K562 (cell line): ENCODE results near the gene LYG2. TPM values are rescaled to one million over a fixed set of nuclear protein-coding genes. Genes with fewer than 3 reads are reported as not detected.

ENCODE experiments used
- ATAC-seq: fragments of 200-7000 bp; cut with Tn5 transposase; 3 replicates; pipeline ENCODE4 v1.9.1; 2020; ENCODE audit warnings: moderate library complexity
- BruUV-seq: library from RNA; stranded (reverse); fragments of 400-500 nt; replicated peaks from 2 replicates; lab custom pipeline; 2021; lab: Mats Ljungman, UMichigan
- CTCF ChIA-PET: fragments of 300-600 bp; formaldehyde crosslinking; extraction: SDS; loops from one replicate; lab custom pipeline; 2021; ENCODE audit warnings: low intra/inter-chr PET ratio; lab: Yijun Ruan, JAX
- POLR2A ChIA-PET: fragments of 300-600, 350-650 bp; sonication (Branson Sonifier 250); formaldehyde crosslinking; extraction: SDS; loops from one replicate; lab custom pipeline; 2021; ENCODE audit warnings: antibody characterized with exemption, inconsistent platforms; lab: Yijun Ruan, JAX
- DNase-seq, 4 experiments: peaks; one replicate each; pipeline versions ENCODE4 v3.0.0 to v3.0.0-alpha.2; 2011 to 2018; ENCODE audit warnings: low spot score in 3 of 4, mixed read lengths in 3 of 4; ENCODE audit errors: extremely low read depth in 1 of 4
- FAIRE-seq: peaks from 2 replicates; lab custom pipeline; 2011; peaks lifted over from hg19 to GRCh38; lab: Jason Lieb, UNC
- H2AFZ ChIP-seq: 2 replicates; pipeline ENCODE4 v1.6.0; 2011; ENCODE audit warnings: low read depth, low read length, control low read depth, inconsistent platforms
- H3K27ac ChIP-seq: fragments of 200-600 bp; 3 replicates; pipeline ENCODE4 v1.8.0; 2011; ENCODE audit warnings: low read depth, mild to moderate bottlenecking, control low read depth, inconsistent platforms, low read length, moderate library complexity, mixed read lengths; ENCODE audit errors: extremely low read depth
- H3K27me3 ChIP-seq, 2 experiments: fragments of 300-600 bp in 1 of 2; 2 replicates in 1 of 2; 3 replicates in 1 of 2; pipeline versions ENCODE4 v1.6.0 to v1.8.0; 2011; ENCODE audit warnings: inconsistent platforms in 2 of 2, low read length in 2 of 2, mild to moderate bottlenecking in 1 of 2, mixed read lengths in 1 of 2, moderate library complexity in 1 of 2; ENCODE audit not compliant: control insufficient read depth in 2 of 2, insufficient read depth in 2 of 2
- H3K36me3 ChIP-seq: fragments of 300-600 bp; 3 replicates; pipeline ENCODE4 v1.8.0; 2011; ENCODE audit warnings: mild to moderate bottlenecking, low read length, inconsistent platforms; ENCODE audit not compliant: control insufficient read depth, insufficient read depth
- H3K4me1 ChIP-seq, 2 experiments: fragments of 200-600 bp in 1 of 2; replicated peaks in 1 of 2; 2 replicates in 1 of 2; 3 replicates in 1 of 2; pipeline versions ENCODE4 v1.5.1 to v1.8.0; 2011; ENCODE audit warnings: inconsistent platforms in 2 of 2, low read length in 2 of 2, mild to moderate bottlenecking in 1 of 2, mixed read lengths in 1 of 2, moderate library complexity in 1 of 2; ENCODE audit not compliant: control insufficient read depth in 2 of 2, insufficient read depth in 2 of 2
- H3K4me2 ChIP-seq: 2 replicates; pipeline ENCODE4 v1.6.1; 2011; ENCODE audit warnings: low read length, control low read depth, inconsistent platforms, mixed read lengths; ENCODE audit not compliant: insufficient read depth
- H3K4me3 ChIP-seq: fragments of 200-600 bp; sonication (generic), shearing (Covaris generic); 2 replicates; pipeline ENCODE4 v1.5.1; 2016; ENCODE audit warnings: control low read depth, inconsistent platforms
- H3K79me2 ChIP-seq: fragments of 200-600 bp; 3 replicates; pipeline ENCODE4 v1.8.0; 2011; ENCODE audit warnings: low read length, inconsistent platforms; ENCODE audit not compliant: control insufficient read depth, insufficient read depth
- H3K9ac ChIP-seq, 2 experiments: 2 replicates each; pipeline versions ENCODE4 v1.6.0 to v1.6.1; 2011; ENCODE audit warnings: low read depth in 2 of 2, low read length in 2 of 2, control low read depth in 1 of 2, inconsistent platforms in 1 of 2, mild to moderate bottlenecking in 1 of 2, mixed read lengths in 1 of 2; ENCODE audit not compliant: insufficient read depth in 1 of 2
- H3K9me1 ChIP-seq: one replicate; pipeline ENCODE4 v1.6.0; 2011; ENCODE audit warnings: inconsistent platforms, mild to moderate bottlenecking, low read length, moderate library complexity; ENCODE audit not compliant: control insufficient read depth, insufficient read depth
- H3K9me3 ChIP-seq: replicated peaks from 2 replicates; pipeline ENCODE4 v1.5.1; 2011; ENCODE audit warnings: low read depth, low read length, inconsistent platforms; ENCODE audit not compliant: control insufficient read depth, insufficient read depth
- H4K20me1 ChIP-seq: replicated peaks from 2 replicates; pipeline ENCODE4 v1.6.1; 2011; ENCODE audit warnings: low read length, inconsistent platforms, mixed read lengths; ENCODE audit not compliant: control insufficient read depth, insufficient read depth
- DACH1 ChIP-seq: fragments of 450-650 bp; IDR thresholded peaks from 2 replicates; pipeline ENCODE4 v1.6.1; 2018; ENCODE audit not compliant: partially characterized antibody
- ELF1 ChIP-seq: fragments of 200-800 bp; sonication (Bioruptor generic); IDR thresholded peaks from 2 replicates; pipeline ENCODE4 v1.6.1; 2016; ENCODE audit warnings: missing genetic modification characterization, missing compliant biosample characterization
- WGBS: fragments of 100-300 bp; shearing (Covaris generic); methylation state at CpG from one replicate; pipeline ENCODE4 v1.1.6; 2016; ENCODE audit warnings: low coverage, mixed read lengths; ENCODE audit not compliant: insufficient coverage; ENCODE audit errors: missing lambda C conversion rate; 5-methylcytosine and 5-hydroxymethylcytosine counted together
- in situ Hi-C: fragments of 300-500 bp; cut with MboI; formaldehyde crosslinking; loops from 4 replicates; pipeline ENCODE4 v1.15.0; 2018; ENCODE audit warnings: inconsistent platforms, mixed read lengths
- intact Hi-C: fragments of 100-400 bp; cut with micrococcal nuclease; formaldehyde crosslinking; loops from 2 replicates; pipeline ENCODE4 v1.14.2; 2022
- polyA plus RNA-seq, 8 experiments: library from polyadenylated mRNA; depleted of rRNA in 4 of 8; stranded (reverse) in 5 of 8; unstranded in 3 of 8; fragments of >200 nt; fragmentation: Nextera tagmentation in 2 of 8; fragmentation: Illumina TruSeq in 1 of 8; extraction: Ambion mirVana in 2 of 8; extraction: Trizol in 1 of 8; gene quantifications; 2 replicates each; pipeline versions ENCODE4 v1.2.1 to v1.2.3, GENCODE V29; 2011 to 2014; ENCODE audit warnings: inconsistent platforms in 1 of 8, missing spikeins in 1 of 8
- total RNA-seq, 7 experiments: library from RNA; depleted of rRNA in 6 of 7; stranded (reverse); fragments of >200 nt in 6 of 7; fragmentation: Illumina TruSeq in 2 of 7; extraction: Trizol in 2 of 7; gene quantifications; 2 replicates each; pipeline versions ENCODE4 v1.2.1 to v1.2.3, GENCODE V29; 2011 to 2021; ENCODE audit warnings: low replicate concordance in 1 of 7
- TF ChIP-seq, protein P1 (sequence below): sonication (generic); formaldehyde crosslinking; IDR thresholded peaks from 2 replicates; pipeline ENCODE4 v1.4.0; 2020; ENCODE audit warnings: mild to moderate bottlenecking, missing genetic modification reagents

The LYG2 gene
- total and polyA plus RNA-seq, 9 of the 15 experiments (the other 6 are each of a cell fraction or from before 2014, with no cell fraction given), result 0.15 to 0.21 (median 0.17) TPM; not detected in 6

DNA sequence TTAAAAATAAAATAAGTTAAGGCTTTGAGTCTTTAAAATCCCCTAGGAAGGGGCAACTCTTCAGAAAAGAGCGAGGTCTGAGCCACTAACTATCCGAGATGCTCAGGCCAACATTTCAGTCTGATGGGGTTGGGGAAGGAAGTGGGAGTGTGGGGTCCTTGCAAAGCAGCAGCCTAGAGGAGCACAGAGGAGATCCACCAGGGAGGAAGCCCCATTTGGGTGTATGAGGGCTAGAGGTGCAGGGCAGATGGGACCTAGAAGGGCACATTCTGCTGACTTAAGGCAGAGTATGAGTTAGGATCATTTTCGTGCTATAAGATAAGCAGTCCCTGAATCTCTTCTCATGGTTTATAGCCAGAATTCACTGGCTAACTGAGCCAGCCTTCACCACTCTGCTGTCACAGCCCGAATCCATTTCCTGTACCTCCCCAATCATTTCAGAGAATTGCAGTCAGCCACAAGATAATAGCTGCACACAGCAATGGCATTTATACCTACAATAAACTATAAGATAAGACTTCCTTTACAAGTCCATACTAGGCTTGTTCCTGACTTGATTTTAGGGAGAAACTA, 37.5 kb downstream of the LYG2 start (continued):
- TF ChIP-seq, protein P1, sequence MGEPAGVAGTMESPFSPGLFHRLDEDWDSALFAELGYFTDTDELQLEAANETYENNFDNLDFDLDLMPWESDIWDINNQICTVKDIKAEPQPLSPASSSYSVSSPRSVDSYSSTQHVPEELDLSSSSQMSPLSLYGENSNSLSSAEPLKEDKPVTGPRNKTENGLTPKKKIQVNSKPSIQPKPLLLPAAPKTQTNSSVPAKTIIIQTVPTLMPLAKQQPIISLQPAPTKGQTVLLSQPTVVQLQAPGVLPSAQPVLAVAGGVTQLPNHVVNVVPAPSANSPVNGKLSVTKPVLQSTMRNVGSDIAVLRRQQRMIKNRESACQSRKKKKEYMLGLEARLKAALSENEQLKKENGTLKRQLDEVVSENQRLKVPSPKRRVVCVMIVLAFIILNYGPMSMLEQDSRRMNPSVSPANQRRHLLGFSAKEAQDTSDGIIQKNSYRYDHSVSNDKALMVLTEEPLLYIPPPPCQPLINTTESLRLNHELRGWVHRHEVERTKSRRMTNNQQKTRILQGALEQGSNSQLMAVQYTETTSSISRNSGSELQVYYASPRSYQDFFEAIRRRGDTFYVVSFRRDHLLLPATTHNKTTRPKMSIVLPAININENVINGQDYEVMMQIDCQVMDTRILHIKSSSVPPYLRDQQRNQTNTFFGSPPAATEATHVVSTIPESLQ (CRISPR knock-in tag), result no peak

- BruUV-seq, result no TSS peak
- no peaks in the 10 kb centered on the region for H3K9me1 ChIP-seq
- H3K4me2 ChIP-seq, result no peak overlapping the region
Observed at GRCh38 chr2:99216096-99216495, 39.4 kb downstream of the LYG2 start.

More at GRCh38 chr2:99216096-99216495, 39.4 kb downstream of the LYG2 start:
- H3K9me3 ChIP-seq, result no peaks in the 10 kb centered on the region
- intact Hi-C loops (no loop called here), in situ Hi-C loops (no loop called here)
- H3K27ac ChIP-seq, result no peak overlapping the region
- H3K9ac ChIP-seq, result no peak overlapping the region
- ChIA-PET POLR2A (no interaction called here), CTCF (no interaction called here)
- no peaks in the 10 kb centered on the region for H4K20me1 ChIP-seq
- H3K4me1 ChIP-seq, result no peaks in the 10 kb centered on the region
- no peak for FAIRE-seq
- 78% methylated on average over 2 of the region's 2 CpGs for WGBS
- H3K36me3 ChIP-seq, result no peaks in the 10 kb centered on the region
- H2AFZ ChIP-seq, result no peak overlapping the region
- no peaks in the 10 kb centered on the region for H3K79me2 ChIP-seq
- no peak overlapping the region for H3K4me3 ChIP-seq
- no peak for DNase-seq
- ATAC-seq, result no peak
- H3K27me3 ChIP-seq, result no peaks in the 10 kb centered on the region
- TF ChIP-seq ELF1 (tag) (no peak), DACH1 (peak; percentile 94)
